ENCODE data around the gene MAP3K19. TPM values are rescaled to one million over a fixed set of nuclear protein-coding genes. Genes with fewer than 3 reads are reported as not detected.

The MAP3K19 gene
- total and polyA plus RNA-seq, 7 donors, result not detected

- Histone ChIP-seq H3K4me3 (no peak overlapping the region), H3K27me3 (no peaks in the 10 kb centered on the region), H3K4me1 (no peaks in the 10 kb centered on the region), H3K9me3 (no peaks in the 10 kb centered on the region), H3K27ac (no peak overlapping the region), H3K36me3 (no peaks in the 10 kb centered on the region)
- intact Hi-C loops (cut with DNase I), result no loop called here
- TF ChIP-seq EP300 (IDR thresholded peaks at IDR 0.05), result no peak
- no peak for TF ChIP-seq POLR2A (IDR thresholded peaks at IDR 0.05)
- no peak for TF ChIP-seq POLR2AphosphoS5 (IDR thresholded peaks at IDR 0.05)
- TF ChIP-seq CTCF (IDR thresholded peaks at IDR 0.05), result no peak
- DNase-seq, result no peak
- WGBS, 2 donors, result 86 to 87% methylated on average over 5 of the region's 5 CpGs
Measured at GRCh38 chr2:135023886-135024485, 23.3 kb downstream of the MAP3K19 start.

- Histone ChIP-seq H3K4me1 (no peaks in the 10 kb centered on the region), H3K9me3 (no peaks in the 10 kb centered on the region), H3K4me3 (no peak overlapping the region), H3K27me3 (no peaks in the 10 kb centered on the region), H3K27ac (no peak overlapping the region), H3K36me3 (no peaks in the 10 kb centered on the region)
- WGBS, 2 donors, result 83 to 89% methylated on average over 10 of the region's 10 CpGs
- intact Hi-C loops (cut with DNase I), result no loop called here
- no peak for TF ChIP-seq EP300 (IDR thresholded peaks at IDR 0.05)
- no peak for TF ChIP-seq CTCF (IDR thresholded peaks at IDR 0.05)
- TF ChIP-seq POLR2AphosphoS5 (IDR thresholded peaks at IDR 0.05), result no peak
- no peak for TF ChIP-seq POLR2A (IDR thresholded peaks at IDR 0.05)
- no peak for DNase-seq
Measured at GRCh38 chr2:135022952-135023880, 24.0 kb downstream of the MAP3K19 start.

- DNase-seq, result no peak
- no peak overlapping the region for H3K27ac ChIP-seq
- intact Hi-C loops (cut with DNase I), result no loop called here
- no peaks in the 10 kb centered on the region for H3K27me3 ChIP-seq
- H3K4me1 ChIP-seq, result no peaks in the 10 kb centered on the region
- no peaks in the 10 kb centered on the region for H3K9me3 ChIP-seq
- H3K4me3 ChIP-seq, result no peak overlapping the region
- WGBS, 2 donors, result 94 to 96% methylated on average over 1 of the region's 1 CpG
- H3K36me3 ChIP-seq, result no peaks in the 10 kb centered on the region
- no peak for TF ChIP-seq POLR2A (IDR thresholded peaks at IDR 0.05)
- TF ChIP-seq CTCF (IDR thresholded peaks at IDR 0.05), result no peak
- TF ChIP-seq EP300 (IDR thresholded peaks at IDR 0.05), result no peak
- TF ChIP-seq POLR2AphosphoS5 (IDR thresholded peaks at IDR 0.05), result no peak
Measured at GRCh38 chr2:135021618-135022017, 25.6 kb downstream of the MAP3K19 start.

- Histone ChIP-seq H3K27ac (no peak overlapping the region), H3K4me3 (no peak overlapping the region), H3K27me3 (peaks cover 0 to 6% (median 0%) of the 10 kb centered on the region in 3 donors), H3K9me3 (no peaks in the 10 kb centered on the region), H3K4me1 (no peaks in the 10 kb centered on the region), H3K36me3 (no peaks in the 10 kb centered on the region)
- TF ChIP-seq POLR2AphosphoS5 (IDR thresholded peaks at IDR 0.05), result no peak
- TF ChIP-seq POLR2A (IDR thresholded peaks at IDR 0.05), result no peak
- no peak for TF ChIP-seq CTCF (IDR thresholded peaks at IDR 0.05)
- TF ChIP-seq EP300 (IDR thresholded peaks at IDR 0.05), result no peak
- intact Hi-C loops (cut with DNase I), result no loop called here
- no peak for DNase-seq
Measured at GRCh38 chr2:135011633-135012032, 35.6 kb downstream of the MAP3K19 start.

Data from sigmoid colon (tissue), 7 donors.